Activated T-helper 1 cell treated with Interleukin-2 at 50 U/mL for 16 hours (primary cell): ENCODE measurements around the gene PARP3.

Experiments used
- DNase-seq: peaks from one replicate; pipeline ENCODE4 v3.0.0-alpha.2; 2020; ENCODE audit warnings: low read depth

Gene PARP3

GRCh38 chr3:51934139-51934850 is 7.9 kb upstream of the PARP3 start:
- DNase-seq, result no peak

- DNase-seq, result no peak
Observed at GRCh38 chr3:51934991-51935885, 6.9 kb upstream of the PARP3 start.

GRCh38 chr3:51935886-51936755 is 6.0 kb upstream of the PARP3 start:
- DNase-seq, result no peak

- no peak for DNase-seq
Observed at GRCh38 chr3:51937014-51937413, 5.1 kb upstream of the PARP3 start.

- DNase-seq, result no peak
Observed at GRCh38 chr3:51937611-51938450, 4.3 kb upstream of the PARP3 start.

- DNase-seq, result no peak
Observed at GRCh38 chr3:51938780-51939425, 3.3 kb upstream of the PARP3 start.

GRCh38 chr3:51940648-51941462 is 1.3 kb upstream of the PARP3 start:
- DNase-seq, result no peak

GRCh38 chr3:51941463-51941797 is 733 bp upstream of the PARP3 start:
- DNase-seq, result no peak

GRCh38 chr3:51942603-51943450 is 664 bp downstream of the PARP3 start:
- DNase-seq, result no peak

- no peak for DNase-seq
Observed at GRCh38 chr3:51943451-51944391, 1.6 kb downstream of the PARP3 start.

- no peak for DNase-seq
Observed at GRCh38 chr3:51944451-51945021, 2.4 kb downstream of the PARP3 start.

- no peak for DNase-seq
Observed at GRCh38 chr3:51945031-51945840, 3.1 kb downstream of the PARP3 start.

- no peak for DNase-seq
Observed at GRCh38 chr3:51945926-51946705, 4.0 kb downstream of the PARP3 start.

GRCh38 chr3:51946796-51947195 is 4.6 kb downstream of the PARP3 start:
- no peak for DNase-seq

GRCh38 chr3:51947215-51947900 is 5.2 kb downstream of the PARP3 start:
- DNase-seq, result no peak
